ENCODE measurements around the gene SENP3.

The SENP3 gene

GRCh38 chr17:7618608-7619007, 56.9 kb downstream of the SENP3 start:
- no peak overlapping the region for H3K9ac ChIP-seq (ENCODE audit: low read depth, low read length)
- H3K27ac ChIP-seq (ENCODE audit: low read length): no peak overlapping the region
- H3K4me3 ChIP-seq (ENCODE audit: low read length): no peak overlapping the region
- no peaks in the 10 kb centered on the region for H3K27me3 ChIP-seq (ENCODE audit: insufficient read depth, low read length)
- peaks cover under 1% of the 10 kb centered on the region; the same call in 1 of the 2 replicates for H3K4me1 ChIP-seq (ENCODE audit: insufficient read depth, low read length)
- H3K36me3 ChIP-seq (ENCODE audit: insufficient read depth, low read depth, low read length): no peaks in the 10 kb centered on the region
- no peaks in the 10 kb centered on the region for H3K9me3 ChIP-seq (ENCODE audit: insufficient read depth, low read depth, low read length)

DNA sequence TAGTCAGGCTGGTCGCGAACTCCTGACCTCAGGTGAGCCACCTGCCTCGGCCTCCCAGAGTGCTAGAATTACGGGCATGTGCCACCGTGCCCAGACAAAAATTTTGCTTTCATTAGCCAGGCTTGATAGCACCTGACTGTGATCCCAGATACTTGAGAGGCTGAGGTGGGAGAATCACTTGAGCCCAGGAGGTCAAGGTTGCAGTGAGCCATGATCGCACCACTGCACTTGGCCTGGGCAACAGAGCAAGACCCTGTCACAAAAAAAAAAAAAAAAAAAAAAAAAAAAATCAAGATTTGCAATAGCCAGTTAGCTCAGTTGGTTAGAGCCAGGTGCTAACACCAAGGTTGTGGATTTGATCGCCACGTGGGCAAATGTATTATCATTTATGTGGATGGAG, 59.1 kb downstream of the SENP3 start:
- Histone ChIP-seq H3K4me3 (ENCODE audit: low read length) (no peak overlapping the region), H3K27me3 (ENCODE audit: insufficient read depth, low read length) (no peaks in the 10 kb centered on the region), H3K4me1 (ENCODE audit: insufficient read depth, low read length) (no peaks in the 10 kb centered on the region), H3K36me3 (ENCODE audit: insufficient read depth, low read depth, low read length) (0 out of 2 replicates have a peak, but pooled peaks cover under 1% of the 10 kb centered on the region), H3K9ac (ENCODE audit: low read depth, low read length) (no peak overlapping the region), H3K27ac (ENCODE audit: low read length) (no peak overlapping the region), H3K9me3 (ENCODE audit: insufficient read depth, low read depth, low read length) (no peaks in the 10 kb centered on the region)
